K562 (cell line): ENCODE measurements around the gene EMC6. TPM values are rescaled to one million over a fixed set of nuclear protein-coding genes. Genes with fewer than 3 reads are reported as not detected.

Source experiments
- ATAC-seq: fragments of 200-7000 bp; cut with Tn5 transposase; 3 replicates; pipeline ENCODE4 v1.9.1; 2020; ENCODE audit warnings: moderate library complexity
- BruUV-seq: library from RNA; stranded (reverse); fragments of 400-500 nt; replicated peaks from 2 replicates; lab custom pipeline; 2021; lab: Mats Ljungman, UMichigan
- CTCF ChIA-PET: fragments of 300-600 bp; formaldehyde crosslinking; extraction: SDS; loops from one replicate; lab custom pipeline; 2021; ENCODE audit warnings: low intra/inter-chr PET ratio; lab: Yijun Ruan, JAX
- POLR2A ChIA-PET: fragments of 300-600, 350-650 bp; sonication (Branson Sonifier 250); formaldehyde crosslinking; extraction: SDS; loops from one replicate; lab custom pipeline; 2021; ENCODE audit warnings: antibody characterized with exemption, inconsistent platforms; lab: Yijun Ruan, JAX
- DNase-seq, 4 experiments: peaks; one replicate each; pipeline versions ENCODE4 v3.0.0 to v3.0.0-alpha.2; 2011 to 2018; ENCODE audit warnings: low spot score in 3 of 4, mixed read lengths in 3 of 4; ENCODE audit errors: extremely low read depth in 1 of 4
- FAIRE-seq: peaks from 2 replicates; lab custom pipeline; 2011; peaks lifted over from hg19 to GRCh38; lab: Jason Lieb, UNC
- H2AFZ ChIP-seq: 2 replicates; pipeline ENCODE4 v1.6.0; 2011; ENCODE audit warnings: low read depth, low read length, control low read depth, inconsistent platforms
- H3K27ac ChIP-seq: fragments of 200-600 bp; 3 replicates; pipeline ENCODE4 v1.8.0; 2011; ENCODE audit warnings: low read depth, mild to moderate bottlenecking, control low read depth, inconsistent platforms, low read length, moderate library complexity, mixed read lengths; ENCODE audit errors: extremely low read depth
- H3K27me3 ChIP-seq, 2 experiments: fragments of 300-600 bp in 1 of 2; 2 replicates in 1 of 2; 3 replicates in 1 of 2; pipeline versions ENCODE4 v1.6.0 to v1.8.0; 2011; ENCODE audit warnings: inconsistent platforms in 2 of 2, low read length in 2 of 2, mild to moderate bottlenecking in 1 of 2, mixed read lengths in 1 of 2, moderate library complexity in 1 of 2; ENCODE audit not compliant: control insufficient read depth in 2 of 2, insufficient read depth in 2 of 2
- H3K36me3 ChIP-seq: fragments of 300-600 bp; 3 replicates; pipeline ENCODE4 v1.8.0; 2011; ENCODE audit warnings: mild to moderate bottlenecking, low read length, inconsistent platforms; ENCODE audit not compliant: control insufficient read depth, insufficient read depth
- H3K4me1 ChIP-seq, 2 experiments: fragments of 200-600 bp in 1 of 2; replicated peaks in 1 of 2; 2 replicates in 1 of 2; 3 replicates in 1 of 2; pipeline versions ENCODE4 v1.5.1 to v1.8.0; 2011; ENCODE audit warnings: inconsistent platforms in 2 of 2, low read length in 2 of 2, mild to moderate bottlenecking in 1 of 2, mixed read lengths in 1 of 2, moderate library complexity in 1 of 2; ENCODE audit not compliant: control insufficient read depth in 2 of 2, insufficient read depth in 2 of 2
- H3K4me2 ChIP-seq: 2 replicates; pipeline ENCODE4 v1.6.1; 2011; ENCODE audit warnings: low read length, control low read depth, inconsistent platforms, mixed read lengths; ENCODE audit not compliant: insufficient read depth
- H3K4me3 ChIP-seq: fragments of 200-600 bp; sonication (generic), shearing (Covaris generic); 2 replicates; pipeline ENCODE4 v1.5.1; 2016; ENCODE audit warnings: control low read depth, inconsistent platforms
- H3K79me2 ChIP-seq: fragments of 200-600 bp; 3 replicates; pipeline ENCODE4 v1.8.0; 2011; ENCODE audit warnings: low read length, inconsistent platforms; ENCODE audit not compliant: control insufficient read depth, insufficient read depth
- H3K9ac ChIP-seq, 2 experiments: 2 replicates each; pipeline versions ENCODE4 v1.6.0 to v1.6.1; 2011; ENCODE audit warnings: low read depth in 2 of 2, low read length in 2 of 2, control low read depth in 1 of 2, inconsistent platforms in 1 of 2, mild to moderate bottlenecking in 1 of 2, mixed read lengths in 1 of 2; ENCODE audit not compliant: insufficient read depth in 1 of 2
- H3K9me1 ChIP-seq: one replicate; pipeline ENCODE4 v1.6.0; 2011; ENCODE audit warnings: inconsistent platforms, mild to moderate bottlenecking, low read length, moderate library complexity; ENCODE audit not compliant: control insufficient read depth, insufficient read depth
- H3K9me3 ChIP-seq: replicated peaks from 2 replicates; pipeline ENCODE4 v1.5.1; 2011; ENCODE audit warnings: low read depth, low read length, inconsistent platforms; ENCODE audit not compliant: control insufficient read depth, insufficient read depth
- H4K20me1 ChIP-seq: replicated peaks from 2 replicates; pipeline ENCODE4 v1.6.1; 2011; ENCODE audit warnings: low read length, inconsistent platforms, mixed read lengths; ENCODE audit not compliant: control insufficient read depth, insufficient read depth
- GATAD2A ChIP-seq: fragments of 450-650 bp; IDR thresholded peaks from 2 replicates; pipeline ENCODE4 v1.6.1; 2017
- MEF2D ChIP-seq: conservative IDR thresholded peaks from 2 replicates; pipeline ENCODE4 v1.6.1; 2016; ENCODE audit warnings: low read depth, missing genetic modification characterization, missing compliant biosample characterization
- TOE1 ChIP-seq, 2 experiments: fragments of 450-650 bp in 1 of 2; sonication (generic) in 1 of 2; formaldehyde crosslinking in 1 of 2; IDR thresholded peaks; 2 replicates each; pipeline versions ENCODE4 v1.7.1 to v1.8.0; 2016 to 2022; ENCODE audit warnings: borderline replicate concordance in 2 of 2, mild to moderate bottlenecking in 2 of 2, antibody characterized with exemption in 1 of 2, inconsistent platforms in 1 of 2, low read depth in 1 of 2, missing genetic modification reagents in 1 of 2, moderate library complexity in 1 of 2
- YBX1 ChIP-seq: fragments of 450-650 bp; IDR thresholded peaks from 2 replicates; pipeline ENCODE4 v1.7.1; 2016; ENCODE audit warnings: mild to moderate bottlenecking
- ZNF253 ChIP-seq: fragments of 250-450 bp; sonication (Bioruptor Pico); conservative IDR thresholded peaks from 2 replicates; pipeline ENCODE4 v1.6.1; 2021; ENCODE audit warnings: mild to moderate bottlenecking
- WGBS: fragments of 100-300 bp; shearing (Covaris generic); methylation state at CpG from one replicate; pipeline ENCODE4 v1.1.6; 2016; ENCODE audit warnings: low coverage, mixed read lengths; ENCODE audit not compliant: insufficient coverage; ENCODE audit errors: missing lambda C conversion rate; 5-methylcytosine and 5-hydroxymethylcytosine counted together
- in situ Hi-C: fragments of 300-500 bp; cut with MboI; formaldehyde crosslinking; loops from 4 replicates; pipeline ENCODE4 v1.15.0; 2018; ENCODE audit warnings: inconsistent platforms, mixed read lengths
- intact Hi-C: fragments of 100-400 bp; cut with micrococcal nuclease; formaldehyde crosslinking; loops from 2 replicates; pipeline ENCODE4 v1.14.2; 2022
- polyA plus RNA-seq, 8 experiments: library from polyadenylated mRNA; depleted of rRNA in 4 of 8; stranded (reverse) in 5 of 8; unstranded in 3 of 8; fragments of >200 nt; fragmentation: Nextera tagmentation in 2 of 8; fragmentation: Illumina TruSeq in 1 of 8; extraction: Ambion mirVana in 2 of 8; extraction: Trizol in 1 of 8; gene quantifications; 2 replicates each; pipeline versions ENCODE4 v1.2.1 to v1.2.3, GENCODE V29; 2011 to 2014; ENCODE audit warnings: inconsistent platforms in 1 of 8, missing spikeins in 1 of 8
- total RNA-seq, 7 experiments: library from RNA; depleted of rRNA in 6 of 7; stranded (reverse); fragments of >200 nt in 6 of 7; fragmentation: Illumina TruSeq in 2 of 7; extraction: Trizol in 2 of 7; gene quantifications; 2 replicates each; pipeline versions ENCODE4 v1.2.1 to v1.2.3, GENCODE V29; 2011 to 2021; ENCODE audit warnings: low replicate concordance in 1 of 7
- TF ChIP-seq, protein P1 (sequence below): fragments of 450-650 bp; IDR thresholded peaks from 2 replicates; pipeline ENCODE4 v1.6.1; 2018; ENCODE audit not compliant: partially characterized antibody

Gene EMC6
- total and polyA plus RNA-seq, 9 of the 15 experiments (the other 6 are each of a cell fraction or from before 2014, with no cell fraction given): 2.9 to 136 (median 24.9) TPM

DNA sequence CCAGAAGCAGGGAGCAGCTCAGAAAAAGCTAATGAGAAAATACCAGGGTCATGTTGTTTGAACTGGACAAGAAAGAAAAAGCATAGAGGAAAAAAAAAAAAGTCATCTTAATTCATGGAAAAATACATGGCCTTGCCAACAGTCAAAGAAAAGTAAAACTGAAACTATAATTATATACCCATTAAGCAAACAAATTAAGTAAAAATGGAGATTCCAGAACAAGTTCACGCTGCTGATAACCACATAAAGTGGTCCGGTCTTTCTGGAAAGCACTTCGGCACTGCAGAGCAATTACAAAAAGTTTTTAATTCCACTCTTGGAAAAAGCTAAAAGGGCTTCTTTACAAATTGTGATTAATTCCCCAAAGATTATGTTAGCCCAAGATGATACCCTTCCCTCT, 39.8 kb downstream of the EMC6 start:
- Histone ChIP-seq H3K36me3 (0 out of 3 replicates have a peak, but pooled peaks cover 4% of the 10 kb centered on the region), H3K9ac (no peak overlapping the region), H3K27ac (no peak overlapping the region), H3K9me1 (no peaks in the 10 kb centered on the region), H4K20me1 (no peaks in the 10 kb centered on the region), H3K79me2 (no peaks in the 10 kb centered on the region), H2AFZ (no peak overlapping the region), H3K4me3 (no peak overlapping the region), H3K4me1 (peaks cover 3 to 4% of the 10 kb centered on the region in 2 experiments; a peak in 3 of 5 replicates), H3K27me3 (no peaks in the 10 kb centered on the region), H3K4me2 (no peak overlapping the region), H3K9me3 (no peaks in the 10 kb centered on the region)
- no peak for DNase-seq
- ChIA-PET POLR2A (no interaction called here), CTCF (no interaction called here)
- intact Hi-C loops (no loop called here), in situ Hi-C loops (no loop called here)
- 55% methylated on average over 3 of the region's 3 CpGs for WGBS
- ATAC-seq: no peak
- TF ChIP-seq, protein P1, sequence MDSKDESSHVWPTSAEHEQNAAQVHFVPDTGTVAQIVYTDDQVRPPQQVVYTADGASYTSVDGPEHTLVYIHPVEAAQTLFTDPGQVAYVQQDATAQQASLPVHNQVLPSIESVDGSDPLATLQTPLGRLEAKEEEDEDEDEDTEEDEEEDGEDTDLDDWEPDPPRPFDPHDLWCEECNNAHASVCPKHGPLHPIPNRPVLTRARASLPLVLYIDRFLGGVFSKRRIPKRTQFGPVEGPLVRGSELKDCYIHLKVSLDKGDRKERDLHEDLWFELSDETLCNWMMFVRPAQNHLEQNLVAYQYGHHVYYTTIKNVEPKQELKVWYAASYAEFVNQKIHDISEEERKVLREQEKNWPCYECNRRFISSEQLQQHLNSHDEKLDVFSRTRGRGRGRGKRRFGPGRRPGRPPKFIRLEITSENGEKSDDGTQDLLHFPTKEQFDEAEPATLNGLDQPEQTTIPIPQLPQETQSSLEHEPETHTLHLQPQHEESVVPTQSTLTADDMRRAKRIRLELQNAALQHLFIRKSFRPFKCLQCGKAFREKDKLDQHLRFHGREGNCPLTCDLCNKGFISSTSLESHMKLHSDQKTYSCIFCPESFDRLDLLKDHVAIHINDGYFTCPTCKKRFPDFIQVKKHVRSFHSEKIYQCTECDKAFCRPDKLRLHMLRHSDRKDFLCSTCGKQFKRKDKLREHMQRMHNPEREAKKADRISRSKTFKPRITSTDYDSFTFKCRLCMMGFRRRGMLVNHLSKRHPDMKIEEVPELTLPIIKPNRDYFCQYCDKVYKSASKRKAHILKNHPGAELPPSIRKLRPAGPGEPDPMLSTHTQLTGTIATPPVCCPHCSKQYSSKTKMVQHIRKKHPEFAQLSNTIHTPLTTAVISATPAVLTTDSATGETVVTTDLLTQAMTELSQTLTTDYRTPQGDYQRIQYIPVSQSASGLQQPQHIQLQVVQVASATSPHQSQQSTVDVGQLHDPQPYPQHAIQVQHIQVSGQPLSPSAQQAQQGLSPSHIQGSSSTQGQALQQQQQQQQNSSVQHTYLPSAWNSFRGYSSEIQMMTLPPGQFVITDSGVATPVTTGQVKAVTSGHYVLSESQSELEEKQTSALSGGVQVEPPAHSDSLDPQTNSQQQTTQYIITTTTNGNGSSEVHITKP: no peak
- no peak for TF ChIP-seq TOE1 (IDR thresholded peaks at IDR 0.05; ENCODE audit: borderline replicate concordance)
- TF ChIP-seq TOE1 (CRISPR knock-in tag; IDR thresholded peaks at IDR 0.05; ENCODE audit: borderline replicate concordance, low read depth): no peak
- no peak for TF ChIP-seq YBX1
- no peak for TF ChIP-seq ZNF253 (CRISPR knock-in tag)
- no peak for TF ChIP-seq MEF2D
- TF ChIP-seq GATAD2A: no peak
- no TSS peak for BruUV-seq
- FAIRE-seq: no peak
